Vagina (tissue), 2 donors: ENCODE data around the gene AGRN.

ENCODE experiments used
- CTCF ChIP-seq, 3 experiments: fragments of 450-650 bp in 2 of 3; fragments of 200-600 bp in 1 of 3; sonication (generic) in 1 of 3; IDR thresholded peaks; one replicate each; pipeline ENCODE4 v1.5.1; 2017 to 2019; ENCODE audit warnings: antibody characterized with exemption in 3 of 3, mild to moderate bottlenecking in 2 of 3, moderate library complexity in 2 of 3
- POLR2A ChIP-seq, 2 donors: fragments of 450-650 bp; IDR thresholded peaks; one replicate each; pipeline ENCODE4 v1.6.1; 2017; ENCODE audit warnings: antibody characterized with exemption in 2 of 2, mild to moderate bottlenecking in 2 of 2, moderate library complexity in 2 of 2
- POLR2AphosphoS5 ChIP-seq, 2 donors: sonication (generic); formaldehyde crosslinking; IDR thresholded peaks; one replicate each; pipeline ENCODE4 v1.9.0; 2017; ENCODE audit warnings: antibody characterized with exemption in 2 of 2, mild to moderate bottlenecking in 2 of 2, low read depth in 1 of 2; ENCODE audit not compliant: insufficient read depth in 1 of 2

- TF ChIP-seq POLR2A (IDR thresholded peaks at IDR 0.05) (no peak), POLR2AphosphoS5 (IDR thresholded peaks at IDR 0.05; ENCODE audit: insufficient read depth in 1 of 2, low read depth in 1 of 2) (no peak), CTCF (IDR thresholded peaks at IDR 0.05) (no peak)
Measured at GRCh38 chr1:1086911-1087341, 67.0 kb downstream of the AGRN start.
